Activated naive CD8-positive, alpha-beta T cell treated with anti-CD3 and anti-CD28 coated beads, Interleukin-2, amount 50 U/mL, for 24 hours (primary cell): ENCODE data around the gene TRPV3.

Experiments used
- ATAC-seq: fragments of 150-1000 bp; cut with Tn5 transposase; one replicate; pipeline ENCODE4 v1.10.0; 2021
- DNase-seq: peaks from one replicate; pipeline ENCODE4 v3.0.0; 2021
- H3K27ac Mint-ChIP-seq: one replicate; pipeline ENCODE4 v1.8.0; 2021; ENCODE audit warnings: mild to moderate bottlenecking, mixed read lengths
- H3K27me3 Mint-ChIP-seq: one replicate; pipeline ENCODE4 v1.8.0; 2021; ENCODE audit warnings: mixed read lengths
- H3K36me3 Mint-ChIP-seq: one replicate; pipeline ENCODE4 v1.8.0; 2021; ENCODE audit warnings: low read depth, mixed read lengths
- H3K4me1 Mint-ChIP-seq: one replicate; pipeline ENCODE4 v1.8.0; 2021; ENCODE audit warnings: mixed read lengths
- H3K4me3 Mint-ChIP-seq: one replicate; pipeline ENCODE4 v1.8.0; 2021; ENCODE audit warnings: mild to moderate bottlenecking, moderate library complexity, mixed read lengths
- H3K9me3 Mint-ChIP-seq: one replicate; pipeline ENCODE4 v1.8.0; 2021; ENCODE audit warnings: mixed read lengths

TRPV3 gene

GRCh38 chr17:3507071-3507470 lies 50.5 kb downstream of the TRPV3 start:
- H3K36me3 Mint-ChIP-seq: no peaks in the 10 kb centered on the region
- H3K27ac Mint-ChIP-seq: no peak overlapping the region
- H3K4me3 Mint-ChIP-seq: no peak overlapping the region
- H3K27me3 Mint-ChIP-seq: no peaks in the 10 kb centered on the region
- DNase-seq (no peak), ATAC-seq (no peak)
- no peaks in the 10 kb centered on the region for H3K9me3 Mint-ChIP-seq
- H3K4me1 Mint-ChIP-seq: no peaks in the 10 kb centered on the region

- Mint-ChIP-seq H3K27ac (no peak overlapping the region), H3K9me3 (no peaks in the 10 kb centered on the region)
These were observed 51.6 kb downstream of the TRPV3 start for GRCh38 chr17:3506054-3506453.

DNA sequence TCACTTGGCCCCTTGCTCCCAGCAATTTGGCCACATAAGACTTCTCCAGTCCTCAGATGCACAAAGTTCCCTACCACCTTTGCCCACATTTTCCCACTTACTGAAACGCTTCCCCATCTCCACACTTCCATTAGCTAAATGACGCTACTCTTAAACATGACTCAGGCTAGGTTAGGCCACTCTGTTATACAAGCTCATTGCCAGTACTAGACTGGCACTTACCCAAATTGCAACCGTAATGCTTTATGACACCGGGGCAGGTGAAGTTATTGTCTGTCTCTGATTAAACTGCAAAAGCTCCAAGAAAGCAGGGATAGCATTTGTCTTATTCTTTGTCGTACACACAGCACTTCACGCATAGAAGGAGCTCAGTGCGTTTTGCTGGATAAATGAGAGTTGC lies 52.6 kb downstream of the TRPV3 start:
- Mint-ChIP-seq H3K9me3 (no peaks in the 10 kb centered on the region), H3K36me3 (no peaks in the 10 kb centered on the region), H3K27ac (no peak overlapping the region), H3K27me3 (no peaks in the 10 kb centered on the region), H3K4me1 (no peaks in the 10 kb centered on the region), H3K4me3 (no peak overlapping the region)
- ATAC-seq (no peak), DNase-seq (no peak)

More at GRCh38 chr17:3506054-3506453, 51.6 kb downstream of the TRPV3 start:
- no peak overlapping the region for H3K4me3 Mint-ChIP-seq
- H3K27me3 Mint-ChIP-seq: no peaks in the 10 kb centered on the region
- no peaks in the 10 kb centered on the region for H3K4me1 Mint-ChIP-seq
- ATAC-seq (no peak), DNase-seq (no peak)
- no peaks in the 10 kb centered on the region for H3K36me3 Mint-ChIP-seq

GRCh38 chr17:3503285-3503684 lies 54.3 kb downstream of the TRPV3 start:
- Mint-ChIP-seq H3K27me3 (no peaks in the 10 kb centered on the region), H3K4me1 (no peaks in the 10 kb centered on the region), H3K36me3 (no peaks in the 10 kb centered on the region), H3K27ac (no peak overlapping the region), H3K9me3 (no peaks in the 10 kb centered on the region), H3K4me3 (no peak overlapping the region)
- ATAC-seq: no peak
- DNase-seq: no peak

DNA sequence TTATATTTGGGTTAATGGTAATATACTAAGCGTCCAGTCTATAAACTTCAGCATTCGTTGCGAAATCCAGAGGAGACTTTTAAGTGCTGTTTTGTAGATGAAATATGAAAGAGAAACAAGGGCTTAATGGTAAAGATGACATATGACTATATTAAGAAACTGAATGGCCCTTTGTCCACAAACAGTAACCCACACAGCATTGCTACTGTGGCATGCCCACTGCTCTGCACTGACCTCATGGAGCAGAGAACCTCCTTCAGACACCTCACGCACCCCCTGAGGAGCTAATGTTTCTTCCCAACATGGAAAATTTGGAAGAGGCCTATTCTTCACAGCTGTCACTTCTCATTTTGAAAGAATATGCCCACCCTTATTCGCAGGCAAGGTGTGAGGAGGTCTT lies 55.1 kb downstream of the TRPV3 start:
- DNase-seq: no peak
- Mint-ChIP-seq H3K36me3 (no peaks in the 10 kb centered on the region), H3K27me3 (no peaks in the 10 kb centered on the region), H3K27ac (no peak overlapping the region), H3K9me3 (no peaks in the 10 kb centered on the region), H3K4me1 (no peaks in the 10 kb centered on the region), H3K4me3 (no peak overlapping the region)
- no peak for ATAC-seq

- Mint-ChIP-seq H3K27me3 (peaks cover under 1% of the 10 kb centered on the region), H3K4me3 (no peak overlapping the region), H3K4me1 (no peaks in the 10 kb centered on the region), H3K27ac (no peak overlapping the region), H3K9me3 (no peaks in the 10 kb centered on the region), H3K36me3 (no peaks in the 10 kb centered on the region)
- DNase-seq: no peak
- no peak for ATAC-seq
These were observed 56.3 kb downstream of the TRPV3 start for GRCh38 chr17:3501344-3501743.

DNA sequence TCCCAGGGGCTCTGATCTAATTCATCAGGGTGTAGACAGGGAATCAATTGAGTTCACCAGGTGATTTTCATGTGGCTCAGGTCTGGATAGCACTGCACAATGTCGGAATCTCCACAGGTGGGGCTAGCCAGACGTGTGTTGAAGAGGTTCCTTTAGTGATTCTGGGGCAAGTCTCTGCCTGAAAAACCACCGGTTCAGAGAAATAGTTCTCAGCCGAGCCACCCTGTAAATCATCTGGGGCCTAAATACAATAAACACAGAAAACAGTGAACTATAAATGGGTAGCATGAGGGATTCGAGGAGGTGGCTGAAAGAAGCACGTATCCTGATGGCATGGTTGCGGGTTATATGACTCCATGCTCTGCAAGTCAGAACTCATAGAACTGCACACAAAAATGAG lies 60.5 kb downstream of the TRPV3 start:
- no peak overlapping the region for H3K27ac Mint-ChIP-seq
- no peaks in the 10 kb centered on the region for H3K4me1 Mint-ChIP-seq
- no peaks in the 10 kb centered on the region for H3K36me3 Mint-ChIP-seq
- H3K27me3 Mint-ChIP-seq: peaks cover 5% of the 10 kb centered on the region
- DNase-seq (no peak), ATAC-seq (no peak)
- H3K4me3 Mint-ChIP-seq: no peak overlapping the region
- no peaks in the 10 kb centered on the region for H3K9me3 Mint-ChIP-seq

DNA sequence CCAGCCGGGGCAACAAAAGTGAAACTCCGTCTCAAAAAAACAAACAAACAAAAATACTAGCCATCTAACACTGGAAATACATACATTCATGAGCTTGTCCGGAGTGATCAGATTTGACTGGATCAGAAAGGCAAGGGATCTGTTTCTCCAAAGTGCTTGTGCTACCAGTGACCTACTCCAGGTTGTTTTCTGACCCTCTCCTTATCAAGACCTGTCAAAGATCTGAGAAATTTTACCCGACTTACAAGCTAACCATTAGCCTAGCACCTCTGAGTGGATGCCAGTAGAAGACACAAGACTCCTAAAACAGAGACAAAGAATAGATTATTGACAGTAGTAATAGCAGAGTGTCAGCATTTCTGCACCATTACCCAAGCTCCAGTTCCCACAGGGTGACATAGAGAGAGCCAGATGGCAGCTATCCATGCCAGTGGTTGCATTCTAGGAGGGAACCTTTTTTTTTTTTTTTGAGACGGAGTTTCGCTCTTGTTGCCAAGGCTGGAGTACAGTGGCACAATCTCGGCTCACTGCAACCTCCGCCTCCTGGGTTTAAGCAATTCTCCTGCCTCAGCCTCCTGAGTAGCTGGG lies 72.0 kb downstream of the TRPV3 start:
- H3K4me1 Mint-ChIP-seq: no peaks in the 10 kb centered on the region
- no peaks in the 10 kb centered on the region for H3K36me3 Mint-ChIP-seq
- no peaks in the 10 kb centered on the region for H3K9me3 Mint-ChIP-seq
- ATAC-seq (no peak), DNase-seq (no peak)
- H3K27ac Mint-ChIP-seq: no peak overlapping the region
- peaks cover 37% of the 10 kb centered on the region for H3K27me3 Mint-ChIP-seq
- no peak overlapping the region for H3K4me3 Mint-ChIP-seq

DNA sequence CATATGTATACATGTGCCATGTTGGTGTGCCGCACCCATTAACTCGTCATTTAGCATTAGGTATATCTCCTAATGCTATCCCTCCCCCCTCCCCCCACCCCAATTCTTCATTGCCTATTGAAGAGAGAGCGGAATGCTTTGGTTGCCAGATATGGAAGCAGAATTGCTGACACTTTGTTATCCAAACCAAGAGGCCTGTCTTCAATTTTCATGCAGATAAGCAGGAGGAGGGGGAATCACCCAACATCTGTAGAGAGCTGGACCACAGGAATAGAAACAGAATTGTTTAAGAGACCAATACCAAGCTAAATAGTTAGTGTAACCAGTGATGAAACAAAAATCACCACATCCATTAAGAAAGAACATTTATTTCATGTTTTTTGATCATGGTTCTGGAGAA lies 74.8 kb downstream of the TRPV3 start:
- Mint-ChIP-seq H3K36me3 (no peaks in the 10 kb centered on the region), H3K9me3 (no peaks in the 10 kb centered on the region), H3K27me3 (peaks cover 32% of the 10 kb centered on the region), H3K4me3 (no peak overlapping the region), H3K27ac (no peak overlapping the region), H3K4me1 (no peaks in the 10 kb centered on the region)
- DNase-seq (no peak), ATAC-seq (no peak)

- DNase-seq: no peak
- Mint-ChIP-seq H3K36me3 (no peaks in the 10 kb centered on the region), H3K27ac (no peak overlapping the region), H3K9me3 (no peaks in the 10 kb centered on the region), H3K4me3 (no peak overlapping the region), H3K4me1 (no peaks in the 10 kb centered on the region), H3K27me3 (peaks cover 17% of the 10 kb centered on the region)
- ATAC-seq: no peak
These were observed 77.6 kb downstream of the TRPV3 start for GRCh38 chr17:3479988-3480387.

DNA sequence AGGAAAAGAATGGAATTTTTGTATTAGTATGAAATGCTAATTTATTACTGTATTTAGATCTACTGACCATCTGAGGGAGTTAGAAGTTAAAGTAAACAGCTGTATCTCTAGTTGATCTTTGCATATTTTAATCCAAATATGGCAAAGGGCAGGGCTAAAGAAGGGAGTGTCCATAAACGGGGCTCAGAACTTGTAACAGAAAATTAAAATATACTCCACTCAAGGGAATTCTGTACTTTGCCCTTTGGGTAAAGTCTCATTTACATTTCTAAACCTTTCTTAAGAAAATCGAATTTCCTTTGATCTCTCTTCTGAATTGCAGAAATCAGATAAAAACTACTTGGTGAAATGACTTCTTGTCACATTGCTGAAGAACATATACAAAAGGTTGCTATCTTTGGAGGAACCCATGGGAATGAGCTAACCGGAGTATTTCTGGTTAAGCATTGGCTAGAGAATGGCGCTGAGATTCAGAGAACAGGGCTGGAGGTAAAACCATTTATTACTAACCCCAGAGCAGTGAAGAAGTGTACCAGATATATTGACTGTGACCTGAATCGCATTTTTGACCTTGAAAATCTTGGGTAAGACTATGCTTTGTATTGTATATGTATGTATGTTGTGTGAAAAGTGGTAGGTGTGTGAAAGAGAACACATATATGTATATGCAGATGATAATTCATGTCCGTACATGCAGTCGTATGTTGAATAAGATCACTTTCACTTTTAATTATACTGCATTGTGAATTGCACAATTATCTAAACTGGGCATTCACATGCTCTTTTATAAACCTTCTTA lies 81.6 kb downstream of the TRPV3 start, which contains the start of gene ASPA:
TSS of gene ASPA (plus strand) at position 186 of the 799 bp plus-strand sequence. CDS start at position 349, 163 bp downstream.
- no peak within 1 kb of the TSS for H3K4me3 Mint-ChIP-seq
- no peak for ATAC-seq
- H3K27ac Mint-ChIP-seq: no peak within 1 kb of the TSS
- H3K27me3 Mint-ChIP-seq: peaks cover 2% of the 10 kb centered on the region
- no peak for DNase-seq
- no peaks in the 10 kb centered on the region for H3K9me3 Mint-ChIP-seq
- no peaks in the 10 kb centered on the region for H3K4me1 Mint-ChIP-seq
- no peaks in the 10 kb centered on the region for H3K36me3 Mint-ChIP-seq

GRCh38 chr17:3475251-3475685 lies 82.3 kb downstream of the TRPV3 start:
- Mint-ChIP-seq H3K9me3 (no peaks in the 10 kb centered on the region), H3K36me3 (no peaks in the 10 kb centered on the region), H3K27me3 (peaks cover 2% of the 10 kb centered on the region), H3K4me3 (no peak overlapping the region), H3K27ac (no peak overlapping the region), H3K4me1 (no peaks in the 10 kb centered on the region)
- DNase-seq: no peak
- no peak for ATAC-seq

GRCh38 chr17:3474212-3474611 lies 83.4 kb downstream of the TRPV3 start:
- Mint-ChIP-seq H3K27me3 (peaks cover 5% of the 10 kb centered on the region), H3K27ac (no peak overlapping the region), H3K4me3 (no peak overlapping the region), H3K9me3 (no peaks in the 10 kb centered on the region), H3K36me3 (no peaks in the 10 kb centered on the region), H3K4me1 (no peaks in the 10 kb centered on the region)
- DNase-seq: no peak
- ATAC-seq: no peak

GRCh38 chr17:3472137-3472536 lies 85.5 kb downstream of the TRPV3 start:
- Mint-ChIP-seq H3K4me1 (no peaks in the 10 kb centered on the region), H3K9me3 (no peaks in the 10 kb centered on the region), H3K36me3 (no peaks in the 10 kb centered on the region), H3K27me3 (peaks cover 2% of the 10 kb centered on the region), H3K27ac (no peak overlapping the region), H3K4me3 (no peak overlapping the region)
- DNase-seq (no peak), ATAC-seq (no peak)

DNA sequence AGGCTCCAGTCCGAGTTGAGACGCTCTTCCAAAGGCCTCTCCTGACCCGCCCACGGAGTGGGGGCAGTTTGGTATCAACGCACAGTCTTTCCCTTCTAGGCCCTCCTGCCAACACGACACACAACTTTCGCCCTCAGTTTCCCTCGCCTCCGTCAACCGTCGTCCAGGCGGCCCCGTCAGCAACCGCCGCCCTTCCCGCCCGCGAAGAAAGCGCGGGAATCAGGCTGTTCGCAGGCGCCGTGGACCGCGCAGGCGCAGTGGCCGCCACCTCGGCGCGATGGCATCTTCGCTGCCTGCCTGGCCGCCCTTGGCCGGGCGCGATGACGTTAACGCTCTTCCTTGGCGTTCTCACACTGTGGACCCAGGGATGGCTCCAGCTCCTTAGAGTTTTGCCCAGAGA lies 86.0 kb downstream of the TRPV3 start, which contains the start of gene SPATA22:
TSS of gene SPATA22 (minus strand) at position 221 of the 400 bp plus-strand sequence. CDS start 2,494 bp downstream, outside the sequence.
- Mint-ChIP-seq H3K27me3 (peaks cover 2% of the 10 kb centered on the region), H3K4me1 (no peaks in the 10 kb centered on the region), H3K27ac (no peak within 1 kb of the TSS), H3K9me3 (no peaks in the 10 kb centered on the region), H3K36me3 (no peaks in the 10 kb centered on the region), H3K4me3 (no peak within 1 kb of the TSS)
- no peak for DNase-seq
- no peak for ATAC-seq
